A549 treated with Hydrocortisone at 1 μM for 4 hours (cell line): ENCODE data around the gene SPRR2A. TPM values are rescaled to one million over a fixed set of nuclear protein-coding genes. Genes with fewer than 3 reads are reported as not detected.

Experiments
- total RNA-seq: library from RNA; stranded (reverse); fragments of 200-300 nt; extraction: Qiagen RNA extraction; gene quantifications from 5 replicates; pipeline ENCODE4 v1.2.3, GENCODE V29; 2022

The SPRR2A gene
- total RNA-seq: not detected in 5 replicates

DNA sequence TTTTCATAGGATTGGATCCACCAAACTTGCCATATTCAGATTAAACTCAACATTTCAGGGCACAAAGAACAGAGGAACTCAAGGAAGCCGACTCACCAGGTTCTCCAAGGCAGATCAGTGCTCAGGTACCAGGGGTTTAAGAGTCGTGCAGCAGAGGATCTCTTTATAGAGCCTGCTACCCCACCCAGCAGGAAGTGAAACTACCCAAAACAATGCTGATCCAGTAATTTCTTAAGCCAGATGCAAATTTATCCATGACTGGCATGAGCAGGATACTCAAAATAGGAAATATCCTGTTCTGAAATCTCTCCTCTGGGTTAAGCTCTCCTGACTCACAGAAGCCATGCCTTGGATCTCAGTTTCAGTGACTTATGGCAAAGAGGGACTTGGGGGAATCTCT, at the start of gene SPRR2A:
SPRR2A (minus strand) TSS at position 138 of the 400 bp plus-strand sequence. CDS start 777 bp downstream, outside the sequence.

DNA sequence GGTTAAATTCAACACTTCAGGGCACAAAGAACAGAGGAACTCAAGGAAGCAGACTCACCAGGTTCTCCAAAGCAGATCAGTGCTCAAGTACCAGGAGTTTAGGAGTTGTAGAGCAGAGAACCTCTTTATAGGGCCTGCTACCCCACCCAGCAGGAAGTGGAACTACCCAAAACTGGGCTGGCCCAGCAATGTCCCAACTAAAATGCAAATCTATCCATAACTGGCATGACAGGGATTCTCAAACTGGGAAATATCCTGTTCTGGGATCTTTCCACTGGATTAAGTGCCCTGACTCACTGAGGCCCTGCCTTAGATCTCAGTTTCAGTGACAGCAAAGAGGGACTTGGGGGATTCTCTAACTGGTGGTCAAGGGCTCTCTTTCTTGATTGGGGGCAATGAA, 37.1 kb upstream of the SPRR2A start, which contains the start of gene SPRR2E:
SPRR2E (minus strand) TSS at position 101 of the 400 bp plus-strand sequence. CDS start 775 bp downstream, outside the sequence.

DNA sequence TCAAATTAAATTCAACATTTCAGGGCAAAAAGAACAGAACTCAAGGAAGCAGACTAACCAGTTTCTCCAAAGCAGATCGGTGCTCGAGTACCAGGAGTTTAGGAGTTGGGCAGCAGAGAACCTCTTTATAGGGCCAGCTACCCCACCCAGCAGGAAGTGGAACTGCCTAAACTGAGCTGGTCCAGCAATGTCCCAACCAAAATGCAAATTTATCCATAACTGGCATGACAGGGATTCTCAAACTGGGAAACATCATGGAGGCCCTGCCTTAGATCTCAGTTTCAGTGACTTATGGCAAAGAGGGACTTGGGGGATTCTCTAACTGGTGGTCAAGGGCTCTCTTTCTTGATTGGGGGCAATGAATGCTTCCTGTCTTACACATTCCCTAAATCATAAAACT, 14.2 kb upstream of the SPRR2A start, which contains the start of gene SPRR2B:
SPRR2B (minus strand) TSS at position 101 of the 400 bp plus-strand sequence. CDS start 772 bp downstream, outside the sequence.

DNA sequence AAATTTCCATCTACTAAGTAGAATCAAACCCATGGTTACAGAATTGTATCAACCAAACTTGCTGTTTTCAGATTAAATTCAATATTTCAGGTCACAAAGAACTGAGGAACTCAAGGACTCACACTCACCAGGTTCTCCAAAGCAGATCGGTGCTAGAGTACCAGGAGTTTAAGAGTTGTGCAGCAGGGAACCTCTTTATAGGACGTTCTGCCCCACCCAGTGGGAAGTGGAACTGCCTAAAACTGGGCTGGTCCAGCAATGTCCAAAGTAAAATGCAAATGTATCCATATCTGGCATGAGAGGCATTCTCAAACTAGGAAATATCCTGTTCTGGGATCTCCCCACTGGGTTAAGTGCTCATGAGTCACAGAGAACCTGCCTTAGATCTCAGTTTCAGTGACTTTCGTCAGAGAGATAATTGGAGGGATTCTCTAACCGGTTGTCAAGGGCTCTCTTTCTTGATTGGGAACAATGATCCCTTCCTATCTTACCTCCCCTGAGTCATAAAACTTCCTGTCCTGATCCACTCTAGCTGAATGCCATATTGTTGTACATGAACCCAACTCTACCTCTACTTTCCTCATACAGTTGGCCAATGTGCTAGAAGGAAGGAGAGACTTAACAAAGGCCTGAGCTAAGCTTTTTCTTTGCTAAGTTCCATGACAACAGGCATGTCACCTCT, 16.2 kb downstream of the SPRR2A start, which contains the start of gene SPRR2D:
SPRR2D (minus strand) TSS at position 171 of the 682 bp plus-strand sequence. CDS start 774 bp downstream, outside the sequence.

DNA sequence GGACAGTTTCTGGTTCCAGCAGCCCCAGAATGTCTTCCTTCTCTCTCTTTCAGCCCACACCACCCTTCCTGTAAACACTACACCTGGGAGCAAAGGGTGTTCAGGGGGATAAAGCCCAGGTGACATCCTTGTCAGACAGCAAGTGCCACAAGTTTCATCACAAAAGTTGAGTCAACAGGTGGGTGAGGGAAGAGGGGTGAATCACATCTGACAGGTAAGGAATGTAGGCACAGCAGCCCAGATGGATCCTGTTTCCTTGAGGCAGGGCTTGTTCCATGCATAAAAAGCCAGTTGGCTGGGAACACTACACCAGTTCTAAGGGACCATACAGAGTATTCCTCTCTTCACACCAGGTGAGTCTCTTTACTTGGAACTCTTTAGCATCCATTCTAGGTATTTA, 26.4 kb downstream of the SPRR2A start, which contains the start of gene SPRR1B:
SPRR1B (plus strand) TSS at position 309 of the 400 bp plus-strand sequence. CDS start 1,143 bp downstream, outside the sequence.

Other genes starting within 250 kb of the SPRR2A start
- 0.11 TPM in 1 of 5 replicates, not detected in the others for gene LCE1B, start 245.5 kb downstream of the SPRR2A start, total RNA-seq
- gene LCE1A, start 230.0 kb downstream of the SPRR2A start, total RNA-seq: not detected in 5 replicates
- not detected in 5 replicates for gene LCE6A, start 214.7 kb downstream of the SPRR2A start, total RNA-seq
- gene LCE7A, start 197.5 kb downstream of the SPRR2A start, total RNA-seq: not detected in 5 replicates
- gene SMCP, start 179.2 kb downstream of the SPRR2A start, total RNA-seq: not detected in 5 replicates
- gene IVL, start 149.0 kb downstream of the SPRR2A start, total RNA-seq: 0.07 to 0.09 TPM (median 0.08 TPM) in 3 of 5 replicates, not detected in the others
- not detected in 5 replicates for gene SPRR5, start 110.3 kb downstream of the SPRR2A start, total RNA-seq
- not detected in 5 replicates for gene SPRR4, start 86.9 kb downstream of the SPRR2A start, total RNA-seq
- not detected in 5 replicates for gene SPRR1A, start 73.4 kb downstream of the SPRR2A start, total RNA-seq
- not detected in 5 replicates for gene SPRR3, start 55.8 kb downstream of the SPRR2A start, total RNA-seq
- gene SPRR1B, start 26.3 kb downstream of the SPRR2A start, total RNA-seq: not detected in 5 replicates
- 0.18 TPM in 1 of 5 replicates, not detected in the others for gene SPRR2D, start 16.4 kb downstream of the SPRR2A start, total RNA-seq
- gene SPRR2B, start 14.1 kb upstream of the SPRR2A start, total RNA-seq: not detected in 5 replicates
- gene SPRR2E, start 37.0 kb upstream of the SPRR2A start, total RNA-seq: not detected in 5 replicates
- gene SPRR2F, start 56.0 kb upstream of the SPRR2A start, total RNA-seq: not detected in 5 replicates
- not detected in 5 replicates for gene SPRR2G, start 93.4 kb upstream of the SPRR2A start, total RNA-seq
- not detected in 5 replicates for gene LELP1, start 145.9 kb upstream of the SPRR2A start, total RNA-seq
- not detected in 5 replicates for gene PRR9, start 160.1 kb upstream of the SPRR2A start, total RNA-seq
- not detected in 5 replicates for gene LORICRIN, start 202.2 kb upstream of the SPRR2A start, total RNA-seq